A549 (cell line): Measurements from ENCODE around the gene CPS1.

ENCODE experiments used
- CTCF ChIP-seq: fragments of >200 bp; sonication (Bioruptor Twin); formaldehyde crosslinking; IDR thresholded peaks from 3 replicates; pipeline ENCODE4 v1.5.1; 2016
- FOSL2 ChIP-seq, 2 experiments: fragments of 450-650 bp in 1 of 2; fragments of >200 bp in 1 of 2; sonication (Bioruptor Twin) in 1 of 2; formaldehyde crosslinking; IDR thresholded peaks; 2 replicates each; pipeline versions ENCODE4 v1.5.0 to v1.6.1; 2016 to 2020; ENCODE audit warnings: mild to moderate bottlenecking in 1 of 2, moderate library complexity in 1 of 2
- MAZ ChIP-seq: fragments of 150-350 bp; IDR thresholded peaks from 2 replicates; pipeline ENCODE4 v1.6.1; 2014; ENCODE audit warnings: antibody characterized with exemption, low read depth, low read length, borderline replicate concordance
- SMC3 ChIP-seq: fragments of >200 bp; sonication (Bioruptor Twin); formaldehyde crosslinking; IDR thresholded peaks from 3 replicates; pipeline ENCODE4 v1.6.1; 2018; ENCODE audit warnings: inconsistent platforms

- no peak for TF ChIP-seq MAZ
- no peak for TF ChIP-seq CTCF
- TF ChIP-seq SMC3, result no peak
- no peak for TF ChIP-seq FOSL2 (IDR thresholded peaks at IDR 0.05)
- no peak for TF ChIP-seq FOSL2 (CRISPR knock-in tag; IDR thresholded peaks at IDR 0.05)
Observed at GRCh38 chr2:210540900-210541289, 15.5 kb upstream of the CPS1 start.
